HG02943 (cell line): ENCODE data around the gene PPP1CB.
"Not testable (repeated sequence)": the region's sequence is repeated elsewhere in the genome, so short reads cannot be mapped to it uniquely, and the experiment has no call there.

ENCODE experiments used
- ATAC-seq: cut with Tn5 transposase; IDR thresholded peaks from one replicate; pipeline ENCODE4 v1.9.1; 2021; ENCODE audit warnings: mild to moderate bottlenecking, low read depth, moderate library complexity; ENCODE audit not compliant: unreplicated experiment

PPP1CB gene

DNA sequence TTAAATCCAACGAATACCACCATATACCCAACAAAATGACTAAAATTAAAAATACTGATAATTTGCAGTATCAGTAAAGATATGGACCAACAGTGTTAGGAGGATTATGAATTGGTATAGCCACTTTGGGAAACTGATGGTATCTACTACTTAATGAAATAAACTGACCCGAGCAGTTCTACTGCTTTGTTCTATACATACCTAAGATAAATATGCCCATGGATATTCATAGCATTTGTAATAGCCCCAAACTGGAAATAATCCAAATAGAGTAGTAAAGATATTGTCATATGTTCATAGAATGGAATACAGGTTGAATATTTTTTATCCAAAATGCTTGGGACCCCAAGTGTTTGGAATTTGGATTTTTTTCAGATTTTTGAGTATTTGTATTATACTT lies 20.7 kb downstream of the PPP1CB start:
- no peak for ATAC-seq

DNA sequence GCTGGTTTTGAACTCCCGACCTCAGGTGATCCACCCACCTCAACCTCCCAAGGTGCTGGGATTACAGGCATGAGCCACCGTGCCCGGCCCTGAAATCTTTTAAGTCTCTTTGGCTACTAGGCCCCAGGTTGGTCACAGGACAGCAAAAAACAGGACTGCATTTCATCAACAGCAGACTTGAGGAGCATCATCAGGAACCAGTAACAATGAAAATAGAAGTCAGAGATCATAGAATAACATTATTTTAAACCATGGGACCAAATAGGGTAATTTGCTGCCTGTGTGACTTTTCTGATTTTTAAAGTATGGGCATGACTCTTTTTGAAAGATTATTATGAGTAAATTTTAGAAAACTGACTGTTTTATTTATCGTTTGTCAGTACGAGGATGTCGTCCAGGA lies 24.8 kb downstream of the PPP1CB start:
- ATAC-seq, result no peak

DNA sequence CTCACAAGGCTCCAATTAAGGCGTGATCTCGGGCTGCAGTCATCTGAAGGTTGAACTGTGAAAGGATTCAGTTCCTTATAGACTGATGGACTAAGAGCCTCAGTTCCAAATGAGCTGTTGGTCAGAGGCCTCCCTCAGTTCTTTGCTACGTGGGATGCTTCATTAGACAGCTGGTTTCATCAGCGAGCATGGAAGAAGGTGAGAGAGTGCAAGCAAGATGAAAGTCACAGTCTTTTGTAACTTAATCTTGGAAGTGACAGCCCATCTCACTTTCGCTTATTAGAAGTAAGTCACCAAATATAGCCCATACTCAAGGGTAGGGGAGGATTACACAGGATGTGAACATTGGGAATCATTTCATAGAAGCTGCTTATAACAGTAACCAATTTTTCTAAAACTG lies 26.8 kb downstream of the PPP1CB start:
- ATAC-seq, result no peak

DNA sequence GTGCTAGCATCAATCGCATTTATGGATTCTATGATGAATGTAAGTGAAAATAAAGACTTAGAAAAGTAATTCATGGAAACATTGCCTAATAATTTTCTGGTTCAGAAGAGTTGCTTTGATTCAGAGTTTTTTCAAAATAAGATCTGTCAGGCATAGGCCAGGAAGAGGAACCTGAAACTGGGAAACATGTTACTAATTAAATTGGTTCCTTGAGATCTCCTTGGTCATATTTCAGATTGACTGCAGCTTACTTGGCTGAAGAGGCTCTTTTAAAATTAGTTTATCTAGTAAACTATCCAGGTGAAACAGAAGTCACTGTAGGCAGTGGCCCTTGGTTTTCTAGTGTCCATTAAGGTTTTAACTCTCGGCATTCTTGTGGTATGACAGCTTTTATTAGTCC lies 27.4 kb downstream of the PPP1CB start:
- no peak for ATAC-seq

DNA sequence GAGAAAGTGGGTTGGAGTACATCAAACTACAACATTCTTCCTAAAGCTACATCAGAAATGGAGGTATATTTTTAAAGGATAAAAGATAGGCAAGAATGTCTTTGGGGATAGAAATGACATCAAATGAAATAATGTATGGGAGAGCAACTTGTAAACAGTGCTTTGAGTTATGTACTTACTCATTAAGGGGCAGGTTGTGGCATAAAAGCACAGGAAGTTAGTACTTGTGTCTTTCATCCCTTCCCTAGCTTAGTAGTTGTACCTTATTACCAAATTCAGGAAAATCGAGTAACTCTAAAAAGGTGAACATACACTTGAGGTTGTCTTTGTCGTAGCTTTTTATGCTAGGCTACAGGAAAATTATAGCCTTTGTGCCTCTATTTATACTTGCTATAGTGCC lies 28.9 kb downstream of the PPP1CB start:
- no peak for ATAC-seq

DNA sequence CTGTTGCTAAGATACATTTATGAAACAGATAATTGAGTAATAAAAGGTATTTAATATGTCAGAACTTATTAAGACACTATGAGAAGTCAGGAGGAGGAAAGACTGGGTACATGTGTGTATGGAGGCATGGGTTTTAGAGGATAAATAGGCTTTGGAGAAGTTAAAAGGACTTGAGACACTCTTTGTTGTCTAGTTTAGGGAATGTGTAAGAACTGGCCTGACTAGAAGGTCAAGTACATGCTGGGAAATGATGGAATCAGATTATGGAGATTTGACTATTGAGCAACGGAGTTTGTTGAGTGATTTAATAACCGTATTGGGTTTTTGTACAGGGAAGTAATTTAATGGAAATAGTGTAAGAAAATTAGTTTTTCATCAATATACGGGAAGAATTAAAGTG lies 30.8 kb downstream of the PPP1CB start:
- no peak for ATAC-seq

DNA sequence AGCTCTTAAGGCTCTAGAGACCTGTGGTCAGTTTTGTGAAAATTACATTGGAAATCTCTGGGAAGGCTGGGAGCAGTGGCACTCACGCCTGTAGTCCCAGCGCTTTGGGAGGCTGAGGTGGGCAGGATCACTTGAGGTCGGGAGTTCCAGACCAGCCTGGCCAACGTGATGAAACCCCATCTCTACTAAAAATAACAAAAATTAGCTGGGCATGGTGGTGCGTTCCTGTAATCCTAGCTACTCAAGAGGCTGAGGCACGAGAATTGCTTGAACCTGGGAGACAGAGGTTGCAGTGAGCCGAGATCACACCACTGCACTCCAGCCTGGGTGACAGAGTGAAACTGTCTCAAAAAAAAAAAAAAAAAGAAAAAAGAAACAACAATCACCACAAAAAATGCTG lies 32.9 kb downstream of the PPP1CB start:
- ATAC-seq, result not testable (repeated sequence)

DNA sequence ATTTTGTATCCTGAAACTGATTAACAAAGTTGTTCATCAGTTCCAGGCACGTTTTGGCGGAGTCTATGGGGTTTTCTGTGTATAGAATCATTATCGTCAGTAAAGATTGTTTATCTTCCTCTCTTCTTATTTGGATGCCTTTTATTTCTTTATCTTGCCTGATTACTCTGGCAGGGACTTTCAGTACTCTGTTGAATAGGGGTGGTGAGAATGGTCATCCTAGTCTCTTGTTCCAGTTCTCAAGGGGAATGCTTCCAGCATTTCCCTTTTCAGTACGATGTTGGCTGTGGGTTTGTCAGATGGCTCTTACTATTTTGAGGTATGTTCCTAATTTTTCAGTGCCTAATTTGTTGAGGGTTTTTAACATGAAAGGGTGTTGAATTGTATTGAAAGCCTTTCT lies 45.0 kb downstream of the PPP1CB start:
- ATAC-seq, result no peak

DNA sequence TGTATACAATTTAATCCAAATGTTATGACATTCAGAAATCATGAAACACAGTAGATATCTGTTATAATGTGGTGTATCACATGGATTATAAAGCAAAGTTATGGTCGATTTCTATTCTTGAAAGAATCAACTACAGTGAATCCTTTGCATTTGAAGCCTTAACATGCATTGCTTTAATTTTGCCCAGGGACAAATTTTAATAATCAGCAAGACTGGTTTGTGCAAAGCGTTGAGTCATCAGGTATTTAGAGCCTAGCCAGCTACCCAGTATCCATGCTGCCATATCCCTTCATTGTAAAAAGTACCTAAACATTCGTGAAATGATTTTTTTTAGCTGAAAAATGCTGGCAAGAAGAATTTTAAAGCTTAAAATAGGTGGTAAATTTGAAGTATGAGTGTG lies 50.1 kb downstream of the PPP1CB start:
- ATAC-seq, result no peak

DNA sequence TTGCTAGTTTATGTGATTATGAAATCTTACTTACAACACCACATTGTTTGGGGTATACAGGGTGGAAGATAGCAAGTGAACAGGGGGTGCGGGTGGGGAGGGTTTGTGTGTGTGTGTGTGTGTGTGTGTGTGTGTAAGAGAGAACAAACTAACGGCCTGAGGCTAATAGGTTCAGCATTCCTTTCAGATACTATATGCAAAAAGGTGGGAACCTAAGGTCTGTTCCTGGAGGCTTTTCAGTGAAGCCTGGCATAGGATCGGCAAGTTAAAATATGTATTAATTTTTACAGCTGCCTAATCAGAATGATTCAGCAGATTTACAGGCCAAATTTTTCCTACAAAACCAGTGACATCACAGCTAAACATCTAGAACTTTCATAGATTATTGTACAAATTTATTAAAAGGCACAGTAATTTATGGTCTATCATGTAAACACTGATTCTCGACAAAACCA lies 51.4 kb downstream of the PPP1CB start:
- no peak for ATAC-seq

DNA sequence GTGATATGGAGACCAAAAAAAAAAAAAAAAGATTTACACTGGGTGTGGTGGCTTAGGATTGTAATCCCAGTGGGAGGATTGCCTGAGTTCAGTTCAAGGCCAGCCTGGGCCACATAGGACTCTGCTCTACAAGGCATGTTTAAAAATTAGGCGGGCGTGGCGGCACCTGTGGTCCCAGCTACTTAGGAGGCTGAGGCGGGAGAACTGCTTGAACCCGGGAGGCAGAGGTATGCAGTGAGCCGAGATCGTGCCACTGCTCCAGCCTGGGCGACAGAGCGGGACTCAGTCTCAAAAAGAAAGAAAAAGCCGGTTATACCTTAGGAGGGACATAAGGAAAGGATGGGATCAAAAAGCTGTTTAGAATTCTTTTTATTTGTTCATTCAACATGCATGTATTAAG lies 58.3 kb downstream of the PPP1CB start:
- ATAC-seq, result no peak

DNA sequence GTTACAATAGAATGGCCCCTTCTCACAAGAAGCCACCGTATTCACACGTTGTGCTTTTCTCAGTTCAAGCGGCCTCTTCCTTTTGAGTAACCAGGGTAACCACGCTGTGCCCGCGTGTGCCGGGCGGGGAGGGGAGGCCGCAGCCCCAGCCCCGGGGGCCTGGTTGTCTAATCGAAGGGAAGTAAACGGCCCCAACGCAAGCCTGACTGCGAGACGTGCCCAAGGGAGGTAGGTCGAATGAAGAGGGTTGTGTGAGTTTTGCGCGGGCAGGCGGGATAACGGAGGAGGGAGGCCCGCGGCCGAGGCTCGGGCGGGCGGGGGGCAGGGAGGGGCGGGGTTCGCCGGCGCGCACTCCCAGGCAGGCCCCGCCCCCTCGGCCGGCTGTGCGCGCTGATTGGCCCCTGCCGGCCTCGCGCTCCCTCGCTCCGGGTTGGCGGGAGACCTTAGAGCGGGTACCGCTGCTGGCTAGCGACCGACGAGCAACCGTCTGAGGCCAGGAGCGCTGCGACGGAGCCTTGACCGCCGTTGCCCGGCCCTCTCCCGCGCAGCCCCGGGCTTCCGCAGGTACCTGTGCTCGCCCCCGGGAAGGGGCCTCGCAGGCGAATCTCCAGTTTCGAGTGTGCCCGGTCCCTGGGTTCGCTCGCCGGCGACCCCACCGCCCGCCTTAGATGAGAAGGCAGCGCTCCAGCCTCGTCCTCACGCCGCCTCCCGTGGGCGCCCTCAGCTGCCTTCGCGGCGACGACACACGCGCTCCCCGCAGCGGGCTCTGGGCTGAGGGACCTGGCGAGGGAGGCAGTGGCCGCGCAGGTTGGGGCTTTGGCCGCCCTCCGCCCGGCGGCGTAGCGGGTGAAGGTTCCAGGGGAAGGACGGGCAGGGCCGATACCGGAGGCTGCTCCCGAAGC lies 59.0 kb downstream of the PPP1CB start, which contains the start of gene SPDYA:
TSS of gene SPDYA (plus strand) at position 451 of the 902 bp plus-strand sequence. CDS start 5,181 bp downstream, outside the sequence.
- peak; percentile 68 for ATAC-seq

DNA sequence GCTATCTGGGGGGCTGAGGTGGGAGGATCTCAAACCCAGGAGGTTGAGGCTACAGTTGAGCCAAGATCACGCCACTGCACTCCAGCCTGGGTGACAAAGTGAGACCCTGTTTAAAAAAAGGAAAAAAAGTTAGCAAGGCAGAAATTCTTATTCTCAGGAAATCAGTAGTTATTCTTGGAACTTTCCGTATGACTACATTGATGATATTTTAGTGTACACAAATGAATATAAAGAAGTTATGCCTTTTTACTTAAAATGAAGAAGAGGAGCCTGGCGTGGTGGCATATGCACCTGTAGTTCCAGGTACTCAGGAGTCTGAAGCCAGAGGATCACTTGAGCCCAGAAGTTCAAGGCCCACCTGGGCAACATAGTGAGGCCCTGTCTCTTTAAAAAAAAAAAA lies 66.4 kb downstream of the PPP1CB start:
- no peak for ATAC-seq

DNA sequence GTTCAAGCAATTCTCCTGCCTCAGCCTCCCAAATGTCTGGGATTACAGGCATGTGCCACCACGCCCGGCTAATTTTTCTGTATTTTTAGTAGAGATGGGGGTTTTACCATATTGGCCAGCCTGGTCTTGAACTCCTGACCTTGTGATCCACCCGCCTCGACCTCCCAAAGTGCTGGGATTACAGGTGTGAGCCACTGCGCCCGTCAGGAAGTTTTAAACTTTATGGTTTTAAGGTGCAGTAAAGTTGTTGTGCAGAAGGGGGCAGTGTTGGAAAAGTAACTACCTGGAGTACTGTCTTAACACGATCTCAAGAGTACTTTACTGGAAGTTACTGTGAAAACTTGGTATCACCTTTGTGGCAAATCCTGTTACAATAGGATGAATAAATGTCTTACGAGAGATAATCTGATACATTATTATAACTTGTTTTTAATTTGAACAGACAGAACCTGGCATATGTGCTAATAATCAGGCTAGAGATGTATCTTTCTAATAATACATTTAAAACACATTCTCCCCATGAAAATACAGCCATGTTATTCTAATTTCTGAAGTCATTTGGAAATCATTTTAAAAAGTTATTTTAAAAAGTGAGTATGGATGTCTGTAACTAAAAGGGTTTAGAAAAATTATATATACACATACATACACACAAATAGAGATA lies 69.8 kb downstream of the PPP1CB start:
- no peak for ATAC-seq

DNA sequence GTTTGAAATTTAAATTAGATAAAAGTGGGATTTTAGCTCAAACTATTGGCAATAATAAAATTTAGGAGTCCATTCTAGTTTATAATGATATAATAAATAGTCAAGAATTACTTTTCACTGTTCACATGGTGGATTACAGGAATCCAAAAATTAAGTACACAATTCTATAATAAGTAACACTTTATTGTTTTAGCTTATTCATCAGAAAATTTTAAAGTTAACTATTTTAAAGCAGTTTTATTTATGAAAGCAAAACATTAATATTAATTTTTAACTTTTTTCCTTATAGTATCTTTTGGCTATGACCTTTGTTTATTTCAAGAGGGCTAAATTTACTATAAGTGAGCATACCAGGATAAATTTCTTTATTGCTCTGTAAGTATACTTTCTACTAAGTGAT lies 70.4 kb downstream of the PPP1CB start:
- ATAC-seq, result no peak

DNA sequence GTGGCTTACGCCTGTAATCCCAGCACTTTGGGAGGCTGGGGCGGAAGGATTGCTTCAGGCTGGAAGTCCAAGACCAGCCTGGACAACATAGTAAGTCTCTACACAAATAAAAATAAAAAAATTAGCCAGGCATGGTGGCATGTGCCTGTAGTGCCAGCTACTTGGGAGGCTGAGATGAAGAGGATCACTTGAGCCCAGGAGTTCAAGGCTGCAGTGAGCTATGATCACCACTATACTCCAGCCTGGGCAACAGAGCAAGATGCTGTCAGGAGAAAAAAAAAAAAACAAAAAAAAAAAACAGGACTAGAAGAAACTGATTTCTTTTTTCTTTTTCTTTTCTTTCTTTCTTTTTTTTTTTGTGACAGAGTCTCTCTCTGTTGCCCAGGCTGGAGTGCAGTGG lies 72.6 kb downstream of the PPP1CB start:
- ATAC-seq, result no peak

DNA sequence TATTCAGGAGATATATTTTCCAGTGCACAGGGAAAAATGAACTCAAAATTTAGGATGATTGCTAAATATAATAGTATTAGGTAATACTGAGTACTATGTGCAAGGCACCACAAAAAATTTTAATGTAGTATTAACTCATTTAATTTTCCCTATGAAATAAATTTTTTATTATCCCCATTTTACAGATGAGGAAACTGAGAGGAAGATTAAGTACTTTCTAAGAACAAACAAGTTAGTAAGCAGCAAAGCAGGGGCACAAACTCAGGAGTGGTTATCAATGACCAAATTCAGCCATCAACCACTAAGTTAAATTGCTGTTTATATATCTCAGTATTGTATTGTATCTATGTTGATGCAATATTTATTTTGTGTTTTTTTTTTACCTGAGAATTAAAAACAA lies 73.2 kb downstream of the PPP1CB start:
- ATAC-seq, result no peak

DNA sequence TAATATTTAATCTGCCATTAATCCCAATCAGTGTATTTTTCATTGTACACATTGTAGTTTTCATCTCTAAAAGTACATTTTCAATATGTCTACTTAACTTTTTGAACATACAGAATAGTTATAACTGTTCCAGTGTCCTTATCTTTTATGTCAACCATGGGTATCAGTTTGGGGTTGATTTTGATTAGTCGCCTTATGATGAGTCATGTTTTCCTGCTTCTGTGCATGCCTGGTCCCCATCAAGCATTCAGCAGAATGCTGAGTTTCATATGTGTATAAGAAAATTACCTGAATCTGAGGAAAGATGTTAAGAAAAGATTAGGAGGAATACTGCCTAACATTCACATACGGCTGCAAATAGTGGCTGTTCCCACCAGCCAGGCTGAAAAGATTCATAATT lies 76.8 kb downstream of the PPP1CB start:
- no peak for ATAC-seq

DNA sequence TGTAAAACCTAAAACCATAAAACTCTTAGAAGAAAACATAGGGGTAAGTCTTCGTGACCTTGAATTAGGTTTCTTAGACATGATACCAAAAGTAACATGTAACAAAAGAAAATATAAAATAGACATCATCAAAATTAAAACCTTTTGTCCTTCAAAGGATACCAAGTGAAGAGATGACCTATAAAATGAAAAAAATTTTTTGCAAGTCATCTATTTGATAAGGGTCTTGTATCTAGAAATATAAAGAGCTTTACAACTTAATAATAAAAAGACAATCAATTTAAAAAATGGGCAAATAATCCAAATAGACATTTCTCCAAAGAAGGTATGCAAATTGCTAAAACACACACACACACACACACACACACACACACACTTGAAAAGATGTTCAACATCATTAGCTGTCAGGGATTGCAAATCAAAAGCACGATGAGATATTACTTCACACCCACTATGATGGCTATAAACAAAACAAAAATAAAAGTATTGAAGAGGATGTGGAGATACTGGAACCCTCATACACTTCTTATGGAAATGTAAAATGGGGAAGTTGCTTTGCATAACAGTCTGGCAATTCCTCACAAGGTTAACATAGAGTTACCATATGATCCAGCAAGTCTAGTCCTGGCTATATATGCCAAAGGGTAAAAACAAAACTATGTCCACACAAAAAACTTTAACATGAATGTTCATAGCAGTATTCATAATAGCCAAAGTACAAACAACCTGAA lies 82.3 kb downstream of the PPP1CB start:
- no peak for ATAC-seq

DNA sequence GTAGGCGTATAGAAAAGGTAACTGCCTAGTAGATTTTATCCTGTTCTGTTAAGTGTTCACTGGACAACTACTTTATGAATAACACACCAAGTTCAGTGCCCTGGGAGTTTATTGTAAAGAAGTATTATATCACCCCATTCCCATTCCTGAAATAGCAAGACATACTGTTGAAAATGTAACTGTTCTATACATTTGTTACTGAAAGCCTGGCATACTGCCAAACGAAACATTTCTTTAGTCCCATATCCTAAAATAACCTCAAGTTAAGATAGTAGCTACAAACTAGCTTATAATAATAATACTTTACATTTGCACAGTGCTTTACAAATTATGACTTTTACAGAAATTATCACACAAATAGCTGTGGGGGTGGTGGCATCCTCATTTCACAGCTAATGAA lies 84.2 kb downstream of the PPP1CB start:
- ATAC-seq, result no peak

DNA sequence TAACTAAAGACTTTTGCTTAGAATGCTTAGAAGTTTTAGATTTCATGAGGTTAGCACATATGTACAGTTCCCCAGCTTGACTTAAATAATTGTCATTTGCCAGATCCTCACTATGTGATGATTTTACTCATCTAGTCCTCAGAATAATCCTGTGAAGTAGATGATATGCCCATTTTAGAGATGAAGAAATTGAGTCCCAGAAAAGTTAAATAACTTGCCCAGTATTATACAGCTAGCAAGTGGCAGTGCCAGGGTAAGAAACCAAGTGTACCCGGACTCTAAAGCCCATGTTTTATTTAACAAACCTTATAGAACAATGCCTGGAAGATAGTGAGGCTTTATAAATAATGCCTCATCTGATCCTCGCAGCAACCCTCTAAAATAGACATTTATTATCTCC lies 87.3 kb downstream of the PPP1CB start:
- ATAC-seq, result no peak
